Measurements from ENCODE around the gene CYP20A1.
A peak's percentile ranks its signal among the peaks of the same experiment; 100 is the strongest.
"Not testable (repeated sequence)": the region's sequence is repeated elsewhere in the genome, so short reads cannot be mapped to it uniquely, and the experiment has no call there.

CYP20A1 gene

GRCh38 chr2:203282101-203282500, 43.3 kb downstream of the CYP20A1 start:
- DNase-seq = no peak

- DNase-seq = no peak
Observed at GRCh38 chr2:203286532-203286931, 47.7 kb downstream of the CYP20A1 start.

- no peak for DNase-seq
Observed at GRCh38 chr2:203301667-203302066, 62.8 kb downstream of the CYP20A1 start.

GRCh38 chr2:203302586-203302985, 63.8 kb downstream of the CYP20A1 start:
- DNase-seq = not testable (repeated sequence)

- no peak for DNase-seq
Observed at GRCh38 chr2:203310688-203311436, 72.0 kb downstream of the CYP20A1 start.

- DNase-seq = no peak
Observed at GRCh38 chr2:203326356-203326755, 87.5 kb downstream of the CYP20A1 start.

GRCh38 chr2:203327582-203327900, 88.7 kb downstream of the CYP20A1 start:
- DNase-seq = no peak

- peak; percentile 71 for DNase-seq
Observed at GRCh38 chr2:203327901-203328759, 89.3 kb downstream of the CYP20A1 start, which contains the start of gene ABI2. Gene ABI2 (plus strand): TSS chr2:203328394. CDS start chr2:203328515, 121 bp downstream.

GRCh38 chr2:203328760-203329540, 90.1 kb downstream of the CYP20A1 start:
- peak; percentile 50 for DNase-seq

GRCh38 chr2:203330434-203330833, 91.6 kb downstream of the CYP20A1 start:
- no peak for DNase-seq

GRCh38 chr2:203338322-203338721, 99.5 kb downstream of the CYP20A1 start:
- DNase-seq = no peak

GRCh38 chr2:203340791-203341487, 102.1 kb downstream of the CYP20A1 start:
- DNase-seq = no peak

GRCh38 chr2:203341741-203342310, 103.0 kb downstream of the CYP20A1 start:
- DNase-seq = no peak

GRCh38 chr2:203342374-203342773, 103.6 kb downstream of the CYP20A1 start:
- not testable (repeated sequence) for DNase-seq

- DNase-seq = no peak
Observed at GRCh38 chr2:203344667-203345066, 105.8 kb downstream of the CYP20A1 start.

- no peak for DNase-seq
Observed at GRCh38 chr2:203346612-203347011, 107.8 kb downstream of the CYP20A1 start.

GRCh38 chr2:203347375-203347774, 108.6 kb downstream of the CYP20A1 start:
- no peak for DNase-seq

GRCh38 chr2:203352604-203353255, 113.9 kb downstream of the CYP20A1 start:
- DNase-seq = no peak

- DNase-seq = no peak
Observed at GRCh38 chr2:203354966-203355365, 116.1 kb downstream of the CYP20A1 start.

Data from stimulated activated CD4-positive, alpha-beta T cell treated with anti-CD3 and anti-CD28 coated beads, Interleukin-4, amount 100 ng/mL, for 1 hour (primary cell).